H9 (cell line): Measurements from ENCODE around the gene TRIM50. TPM values are rescaled to one million over a fixed set of nuclear protein-coding genes. Genes with fewer than 3 reads are reported as not detected.

ENCODE experiments used
- DNase-seq: peaks from one replicate; pipeline ENCODE4 v3.0.0-alpha.2; 2017
- H2AFZ ChIP-seq: one replicate; pipeline ENCODE4 v1.6.1; 2013; ENCODE audit warnings: mild to moderate bottlenecking, low read length, control low read depth, moderate library complexity
- H2AK5ac ChIP-seq: 2 replicates; pipeline ENCODE4 v1.6.1; 2013; ENCODE audit warnings: low read length, control low read depth, mixed read lengths; ENCODE audit not compliant: insufficient read length
- H2BK120ac ChIP-seq: one replicate; pipeline ENCODE4 v1.6.1; 2013; ENCODE audit warnings: low read depth, mild to moderate bottlenecking, low read length, control low read depth, inconsistent platforms; ENCODE audit not compliant: poor library complexity, severe bottlenecking
- H2BK12ac ChIP-seq: 2 replicates; pipeline ENCODE4 v1.6.1; 2013; ENCODE audit warnings: low read length, control low read depth, mixed read lengths, low read depth; ENCODE audit not compliant: insufficient read length
- H2BK15ac ChIP-seq: 2 replicates; pipeline ENCODE4 v1.6.1; 2013; ENCODE audit warnings: low read depth, low read length, control low read depth
- H2BK20ac ChIP-seq: one replicate; pipeline ENCODE4 v1.6.1; 2013; ENCODE audit warnings: low read depth, mild to moderate bottlenecking, low read length, control low read depth, inconsistent platforms; ENCODE audit not compliant: poor library complexity, severe bottlenecking
- H2BK5ac ChIP-seq: 2 replicates; pipeline ENCODE4 v1.6.1; 2013; ENCODE audit warnings: low read length, control low read depth, mixed read lengths; ENCODE audit not compliant: insufficient read length
- H3K14ac ChIP-seq: 2 replicates; pipeline ENCODE4 v1.6.1; 2013; ENCODE audit warnings: low read length, control low read depth; ENCODE audit not compliant: insufficient read depth
- H3K18ac ChIP-seq: 2 replicates; pipeline ENCODE4 v1.6.1; 2013; ENCODE audit warnings: low read depth, mild to moderate bottlenecking, mixed read lengths, low read length, control low read depth; ENCODE audit not compliant: insufficient read length
- H3K23ac ChIP-seq: 2 replicates; pipeline ENCODE4 v1.6.1; 2013; ENCODE audit warnings: low read length, control low read depth, mixed read lengths, low read depth; ENCODE audit not compliant: insufficient read length
- H3K23me2 ChIP-seq: 2 replicates; pipeline ENCODE4 v1.6.1; 2013; ENCODE audit warnings: low read depth, mild to moderate bottlenecking, mixed read lengths, low read length, control low read depth; ENCODE audit not compliant: insufficient read length, poor library complexity, severe bottlenecking
- H3K27ac ChIP-seq: 2 replicates; pipeline ENCODE4 v1.5.1; 2013; ENCODE audit warnings: low read length, control low read depth, mixed read lengths, low read depth; ENCODE audit not compliant: insufficient read length
- H3K27me3 ChIP-seq: 2 replicates; pipeline ENCODE4 v1.6.1; 2013; ENCODE audit warnings: low read length, control low read depth, inconsistent platforms; ENCODE audit not compliant: insufficient read depth
- H3K4ac ChIP-seq: 2 replicates; pipeline ENCODE4 v1.6.1; 2013; ENCODE audit warnings: low read depth, mild to moderate bottlenecking, control low read depth, inconsistent platforms, low read length, moderate library complexity
- H3K4me1 ChIP-seq: 2 replicates; pipeline ENCODE4 v1.6.1; 2013; ENCODE audit warnings: low read length, control low read depth, inconsistent platforms; ENCODE audit not compliant: insufficient read depth
- H3K4me2 ChIP-seq: 2 replicates; pipeline ENCODE4 v1.6.1; 2013; ENCODE audit warnings: low read length, control low read depth, mixed read lengths; ENCODE audit not compliant: insufficient read length, insufficient read depth
- H3K56ac ChIP-seq: 2 replicates; pipeline ENCODE4 v1.6.1; 2013; ENCODE audit warnings: low read depth, mild to moderate bottlenecking, mixed read lengths, low read length, control low read depth; ENCODE audit not compliant: insufficient read length
- H3K79me1 ChIP-seq: 2 replicates; pipeline ENCODE4 v1.6.1; 2013; ENCODE audit warnings: low read depth, mild to moderate bottlenecking, moderate library complexity, low read length, control low read depth, inconsistent platforms; ENCODE audit not compliant: insufficient read depth, poor library complexity, severe bottlenecking
- H3K79me2 ChIP-seq: 2 replicates; pipeline ENCODE4 v1.6.1; 2013; ENCODE audit warnings: low read length, control low read depth, inconsistent platforms; ENCODE audit not compliant: insufficient read depth
- H3K9ac ChIP-seq: 2 replicates; pipeline ENCODE4 v1.6.1; 2013; ENCODE audit warnings: low read length, control low read depth, mixed read lengths; ENCODE audit not compliant: insufficient read length; ENCODE audit errors: extremely low read depth
- H3K9me3 ChIP-seq: one replicate; pipeline ENCODE4 v1.6.1; 2013; ENCODE audit warnings: low read depth, low read length, inconsistent platforms; ENCODE audit not compliant: control insufficient read depth
- H3T11ph ChIP-seq: one replicate; pipeline ENCODE4 v1.6.1; 2013; ENCODE audit warnings: mild to moderate bottlenecking, low read length, control low read depth, inconsistent platforms
- H4K20me1 ChIP-seq: one replicate; pipeline ENCODE4 v1.6.1; 2013; ENCODE audit not compliant: control insufficient read depth, insufficient read length, insufficient read depth
- H4K5ac ChIP-seq: 2 replicates; pipeline ENCODE4 v1.6.1; 2013; ENCODE audit warnings: low read depth, mild to moderate bottlenecking, mixed read lengths, low read length, control low read depth; ENCODE audit not compliant: insufficient read length
- H4K8ac ChIP-seq: replicated peaks from 2 replicates; pipeline ENCODE4 v1.6.1; 2013; ENCODE audit warnings: low read length, control low read depth, mixed read lengths, low read depth; ENCODE audit not compliant: insufficient read length
- H4K91ac ChIP-seq: 2 replicates; pipeline ENCODE4 v1.6.1; 2013; ENCODE audit warnings: low read depth, mild to moderate bottlenecking, moderate library complexity, mixed read lengths, low read length, control low read depth; ENCODE audit not compliant: insufficient read length
- H3K27ac Mint-ChIP-seq, 3 experiments: 2 replicates in 2 of 3; 3 replicates in 1 of 3; pipeline ENCODE4 v1.8.0; 2020 to 2021; ENCODE audit warnings: mixed read lengths in 3 of 3, mild to moderate bottlenecking in 1 of 3, moderate library complexity in 1 of 3
- H3K27me3 Mint-ChIP-seq: 2 replicates; pipeline ENCODE4 v1.8.0; 2021; ENCODE audit warnings: low read depth, mild to moderate bottlenecking, moderate library complexity, mixed read lengths
- H3K36me3 Mint-ChIP-seq, 3 experiments: 2 replicates in 2 of 3; 3 replicates in 1 of 3; pipeline ENCODE4 v1.8.0; 2020 to 2021; ENCODE audit warnings: low read depth in 3 of 3, mixed read lengths in 3 of 3; ENCODE audit not compliant: insufficient read depth in 1 of 3
- H3K4me1 Mint-ChIP-seq, 2 experiments: 2 replicates each; pipeline ENCODE4 v1.8.0; 2020; ENCODE audit warnings: mixed read lengths in 2 of 2
- H3K4me3 Mint-ChIP-seq, 2 experiments: 2 replicates in 1 of 2; 3 replicates in 1 of 2; pipeline ENCODE4 v1.8.0; 2020 to 2021; ENCODE audit warnings: mild to moderate bottlenecking in 2 of 2, mixed read lengths in 2 of 2, moderate library complexity in 1 of 2
- H3K9me3 Mint-ChIP-seq, 2 experiments: 2 replicates in 1 of 2; 3 replicates in 1 of 2; pipeline ENCODE4 v1.8.0; 2020; ENCODE audit warnings: mild to moderate bottlenecking in 2 of 2, mixed read lengths in 2 of 2, moderate library complexity in 1 of 2
- WGBS: extraction: QIAGEN DNeasy Blood & Tissue Kit; methylation state at CpG from one replicate; pipeline ENCODE4 v1.1.7; 2013; ENCODE audit warnings: missing lambda C conversion rate, low lambda C conversion rate, mixed read lengths; ENCODE audit not compliant: insufficient read length; ENCODE audit errors: extremely low coverage; 5-methylcytosine and 5-hydroxymethylcytosine counted together
- total RNA-seq: library from RNA; stranded (reverse); gene quantifications from 2 replicates; pipeline ENCODE4 v1.2.1, GENCODE V29; 2021
- TF ChIP-seq, protein P1 (sequence below): fragments of 200-600 bp; sonication (generic); conservative IDR thresholded peaks from 3 replicates; pipeline ENCODE4 v1.8.0; 2021; ENCODE audit warnings: antibody characterized with exemption, mild to moderate bottlenecking

Gene TRIM50
- total RNA-seq, 1 experiment from 2014 or later, result not detected

DNA sequence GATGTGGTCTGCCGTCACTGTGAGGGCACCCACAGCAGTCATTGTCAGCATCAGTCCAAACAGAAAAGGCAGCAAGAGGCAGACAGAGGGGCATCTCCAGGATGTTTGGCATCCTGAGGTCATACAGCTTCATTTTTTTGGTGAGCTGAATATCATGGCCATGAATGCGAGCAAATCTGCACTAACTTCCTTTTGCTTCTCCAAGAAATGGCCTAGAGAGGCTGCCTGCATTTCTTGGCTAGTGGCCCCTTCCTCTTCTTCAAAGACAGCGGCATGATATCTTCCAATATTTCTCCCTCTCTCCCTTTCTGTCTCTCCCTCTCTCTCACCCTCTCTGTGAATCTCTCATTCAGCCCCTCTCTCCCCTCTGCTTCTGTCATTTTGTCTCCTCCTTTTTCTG, 24.9 kb upstream of the TRIM50 start:
- Mint-ChIP-seq H3K4me1 (peaks cover 23 to 24% of the 10 kb centered on the region in 2 experiments), H3K9me3 (peaks cover 8 to 11% of the 10 kb centered on the region in 2 experiments; a peak in 4 of 5 replicates), H3K36me3 (peaks cover 0 to 7% (median 2%) of the 10 kb centered on the region in 3 experiments; a peak in 5 of 7 replicates), H3K27ac (no peak overlapping the region), H3K4me3 (no peak overlapping the region), H3K27me3 (peaks cover 2% of the 10 kb centered on the region; the same call in 1 of the 2 replicates)
- Histone ChIP-seq H4K5ac (no peak overlapping the region), H3K79me2 (no peaks in the 10 kb centered on the region), H3K23me2 (no peaks in the 10 kb centered on the region), H4K8ac (no peak overlapping the region), H3K4me1 (peaks cover 6% of the 10 kb centered on the region; the same call in 1 of the 2 replicates), H2BK20ac (no peak overlapping the region), H2BK120ac (no peak overlapping the region), H4K91ac (no peak overlapping the region), H3K79me1 (no peaks in the 10 kb centered on the region), H3K14ac (no peak overlapping the region), H3K18ac (no peak overlapping the region), H2BK5ac (no peak overlapping the region), H3K27me3 (no peaks in the 10 kb centered on the region), H3K56ac (no peak overlapping the region), H3T11ph (no peak overlapping the region), H3K27ac (no peak overlapping the region), H3K9ac (no peak overlapping the region), H2AFZ (no peak overlapping the region), H2AK5ac (no peak overlapping the region), H3K4ac (no peak overlapping the region), H3K23ac (no peak overlapping the region), H3K9me3 (no peaks in the 10 kb centered on the region), H3K4me2 (no peak overlapping the region), H2BK15ac (no peak overlapping the region), H4K20me1 (no peaks in the 10 kb centered on the region), H2BK12ac (no peak overlapping the region)
- TF ChIP-seq, protein P1, sequence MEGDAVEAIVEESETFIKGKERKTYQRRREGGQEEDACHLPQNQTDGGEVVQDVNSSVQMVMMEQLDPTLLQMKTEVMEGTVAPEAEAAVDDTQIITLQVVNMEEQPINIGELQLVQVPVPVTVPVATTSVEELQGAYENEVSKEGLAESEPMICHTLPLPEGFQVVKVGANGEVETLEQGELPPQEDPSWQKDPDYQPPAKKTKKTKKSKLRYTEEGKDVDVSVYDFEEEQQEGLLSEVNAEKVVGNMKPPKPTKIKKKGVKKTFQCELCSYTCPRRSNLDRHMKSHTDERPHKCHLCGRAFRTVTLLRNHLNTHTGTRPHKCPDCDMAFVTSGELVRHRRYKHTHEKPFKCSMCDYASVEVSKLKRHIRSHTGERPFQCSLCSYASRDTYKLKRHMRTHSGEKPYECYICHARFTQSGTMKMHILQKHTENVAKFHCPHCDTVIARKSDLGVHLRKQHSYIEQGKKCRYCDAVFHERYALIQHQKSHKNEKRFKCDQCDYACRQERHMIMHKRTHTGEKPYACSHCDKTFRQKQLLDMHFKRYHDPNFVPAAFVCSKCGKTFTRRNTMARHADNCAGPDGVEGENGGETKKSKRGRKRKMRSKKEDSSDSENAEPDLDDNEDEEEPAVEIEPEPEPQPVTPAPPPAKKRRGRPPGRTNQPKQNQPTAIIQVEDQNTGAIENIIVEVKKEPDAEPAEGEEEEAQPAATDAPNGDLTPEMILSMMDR, result no peak
- WGBS, result no CpG with 5 or more reads among the region's 3 CpGs
- no peak for DNase-seq
